BLaER1 treated with 17β-estradiol and CSF1 and Interleukin-3, amounts not matched to agents 10 nM and 100 nM (cell line): ENCODE results near the gene TENM4.

Experiments
- H3K27ac ChIP-seq, 11 experiments: shearing (Covaris generic); formaldehyde crosslinking; 2 replicates each; pipeline ENCODE4 v1.8.1; 2022
- H3K27me3 ChIP-seq, 11 experiments: shearing (Covaris generic); formaldehyde crosslinking; 2 replicates each; pipeline ENCODE4 v1.8.1; 2022
- H3K36me3 ChIP-seq, 11 experiments: shearing (Covaris generic); formaldehyde crosslinking; 2 replicates each; pipeline ENCODE4 v1.8.1; 2022
- H3K4me1 ChIP-seq, 10 experiments: shearing (Covaris generic); formaldehyde crosslinking; 2 replicates each; pipeline ENCODE4 v1.8.1; 2022
- H3K4me2 ChIP-seq, 11 experiments: shearing (Covaris generic); formaldehyde crosslinking; 2 replicates each; pipeline ENCODE4 v1.8.1; 2022
- H3K4me3 ChIP-seq, 10 experiments: shearing (Covaris generic); formaldehyde crosslinking; 2 replicates each; pipeline ENCODE4 v1.8.1; 2022
- H3K9ac ChIP-seq, 11 experiments: shearing (Covaris generic); formaldehyde crosslinking; 2 replicates each; pipeline ENCODE4 v1.8.1; 2022
- H3K9me3 ChIP-seq, 11 experiments: shearing (Covaris generic); formaldehyde crosslinking; replicated peaks in 1 of 11; 2 replicates each; pipeline ENCODE4 v1.8.1; 2022
- H4K20me1 ChIP-seq, 11 experiments: shearing (Covaris generic); formaldehyde crosslinking; 2 replicates each; pipeline ENCODE4 v1.8.1; 2022
- Cebpa-rat ChIP-seq, 11 experiments: shearing (Covaris generic); IDR thresholded peaks; 2 replicates each; pipeline ENCODE4 v1.8.1; 2022

The TENM4 gene

GRCh38 chr11:79336797-79337517 lies 103.9 kb downstream of the TENM4 start:
- Histone ChIP-seq H3K9ac (no peak overlapping the region), H3K4me3 (no peak overlapping the region), H3K27ac (no peak overlapping the region), H3K4me1 (peaks cover 2 to 13% (median 3%) of the 10 kb centered on the region in 10 experiments), H3K27me3 (peaks cover 0 to 2% (median 0%) of the 10 kb centered on the region in 11 experiments; a peak in 2 of 22 replicates), H3K9me3 (no peaks in the 10 kb centered on the region), H3K4me2 (no peak overlapping the region), H3K36me3 (no peaks in the 10 kb centered on the region), H4K20me1 (no peaks in the 10 kb centered on the region)
- TF ChIP-seq Cebpa-rat (IDR thresholded peaks at IDR 0.05), result no peak

GRCh38 chr11:79335681-79336080 lies 105.1 kb downstream of the TENM4 start:
- H4K20me1 ChIP-seq, result no peaks in the 10 kb centered on the region; a peak in 1 of 22 replicates

DNA sequence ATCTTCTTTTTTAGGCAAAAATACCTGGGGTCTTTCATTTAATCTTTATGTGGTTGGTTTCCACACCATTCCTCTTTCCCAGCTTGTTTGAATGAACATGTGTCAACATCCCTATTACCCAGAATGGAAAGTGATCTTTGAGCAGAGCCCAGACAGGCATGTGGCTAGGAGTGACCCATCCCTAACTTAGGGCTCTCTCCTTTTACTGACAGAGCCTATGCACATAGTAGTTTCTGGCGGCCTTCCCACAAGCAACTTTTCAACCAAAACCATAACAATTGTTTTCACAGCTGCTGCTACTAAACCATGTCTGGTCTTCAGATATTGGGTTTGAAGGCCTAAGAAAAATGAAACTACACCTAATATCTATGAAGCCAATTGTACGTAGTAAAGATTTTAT lies 107.5 kb downstream of the TENM4 start:
- no peak for TF ChIP-seq Cebpa-rat (IDR thresholded peaks at IDR 0.05)
- H3K27me3 ChIP-seq, result no peaks in the 10 kb centered on the region
- no peak overlapping the region for H3K4me2 ChIP-seq

More at GRCh38 chr11:79335681-79336080, 105.1 kb downstream of the TENM4 start:
- no peak overlapping the region for H3K27ac ChIP-seq
- H3K9ac ChIP-seq, result no peak overlapping the region
- H3K36me3 ChIP-seq, result no peaks in the 10 kb centered on the region
- H3K4me1 ChIP-seq, result peaks cover 0 to 8% (median 0%) of the 10 kb centered on the region in 10 experiments; a peak in 2 of 20 replicates
- H3K4me3 ChIP-seq, result no peak overlapping the region
- TF ChIP-seq Cebpa-rat (IDR thresholded peaks at IDR 0.05), result no peak
- no peaks in the 10 kb centered on the region for H3K9me3 ChIP-seq
- no peaks in the 10 kb centered on the region; a peak in 2 of 22 replicates for H3K27me3 ChIP-seq
- no peak overlapping the region for H3K4me2 ChIP-seq

GRCh38 chr11:79332017-79332416 lies 108.8 kb downstream of the TENM4 start:
- H3K27me3 ChIP-seq, result no peaks in the 10 kb centered on the region
- H3K9ac ChIP-seq, result no peak overlapping the region
- no peak overlapping the region for H3K4me2 ChIP-seq
- no peak for TF ChIP-seq Cebpa-rat (IDR thresholded peaks at IDR 0.05)
- H3K9me3 ChIP-seq, result no peaks in the 10 kb centered on the region
- H4K20me1 ChIP-seq, result no peaks in the 10 kb centered on the region; a peak in 1 of 22 replicates
- H3K36me3 ChIP-seq, result no peaks in the 10 kb centered on the region
- peaks cover 0 to 8% (median 0%) of the 10 kb centered on the region in 10 experiments; a peak in 2 of 20 replicates for H3K4me1 ChIP-seq
- H3K4me3 ChIP-seq, result no peak overlapping the region
- H3K27ac ChIP-seq, result no peak overlapping the region

More for the DNA sequence above, 107.5 kb downstream of the TENM4 start:
- Histone ChIP-seq H3K4me1 (peaks cover 0 to 8% (median 0%) of the 10 kb centered on the region in 10 experiments; a peak in 2 of 20 replicates), H3K4me3 (no peak overlapping the region), H4K20me1 (no peaks in the 10 kb centered on the region; a peak in 1 of 22 replicates), H3K36me3 (no peaks in the 10 kb centered on the region), H3K9ac (no peak overlapping the region), H3K27ac (no peak overlapping the region), H3K9me3 (no peaks in the 10 kb centered on the region)

DNA sequence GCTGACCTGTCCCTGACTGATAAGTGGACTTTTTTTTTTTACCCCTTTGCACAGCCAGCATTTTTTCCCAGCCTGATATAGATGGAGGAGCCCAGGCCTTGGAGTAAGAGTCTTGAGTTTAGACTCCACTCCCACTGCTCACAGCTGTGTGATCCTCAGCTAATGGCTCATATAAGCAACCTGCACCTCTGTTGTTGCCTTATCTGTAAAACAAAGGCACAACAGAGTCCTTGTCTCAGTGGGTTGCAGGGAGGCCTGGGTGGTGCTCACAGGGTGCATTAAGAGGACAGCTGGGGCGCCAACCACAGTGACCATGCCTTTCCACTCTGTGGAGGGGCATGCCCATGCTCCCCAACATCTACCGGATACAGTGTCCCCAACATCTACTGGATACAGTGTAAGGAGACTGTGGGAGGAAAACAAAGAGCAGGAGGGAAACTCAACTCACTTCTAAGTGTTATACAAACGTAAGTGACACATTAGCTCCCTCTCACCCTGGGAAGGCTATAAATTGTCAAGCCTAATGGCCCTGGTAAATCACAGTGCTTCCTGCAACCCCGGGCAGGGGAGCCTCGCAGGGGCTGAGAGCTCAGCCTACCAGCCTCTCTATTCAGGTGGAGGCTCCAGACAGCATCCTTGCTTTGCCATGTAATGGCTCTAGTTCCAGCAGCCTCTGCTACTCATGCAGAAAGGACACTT lies 109.5 kb downstream of the TENM4 start:
- H4K20me1 ChIP-seq, result no peaks in the 10 kb centered on the region; a peak in 2 of 22 replicates
- no peak overlapping the region for H3K9ac ChIP-seq
- no peak for TF ChIP-seq Cebpa-rat (IDR thresholded peaks at IDR 0.05)
- H3K4me2 ChIP-seq, result no peak overlapping the region
- no peak overlapping the region for H3K4me3 ChIP-seq
- peaks cover 0 to 8% (median 0%) of the 10 kb centered on the region in 10 experiments; a peak in 2 of 20 replicates for H3K4me1 ChIP-seq
- no peak overlapping the region for H3K27ac ChIP-seq
- H3K36me3 ChIP-seq, result no peaks in the 10 kb centered on the region
- H3K27me3 ChIP-seq, result no peaks in the 10 kb centered on the region
- no peaks in the 10 kb centered on the region for H3K9me3 ChIP-seq

- no peak overlapping the region for H3K4me3 ChIP-seq
- H4K20me1 ChIP-seq, result no peaks in the 10 kb centered on the region; a peak in 2 of 22 replicates
- H3K27ac ChIP-seq, result no peak overlapping the region
- peaks cover 0 to 2% (median 0%) of the 10 kb centered on the region in 10 experiments; a peak in 2 of 20 replicates for H3K4me1 ChIP-seq
- no peaks in the 10 kb centered on the region for H3K27me3 ChIP-seq
- no peaks in the 10 kb centered on the region; a peak in 1 of 22 replicates for H3K9me3 ChIP-seq
- no peak overlapping the region for H3K4me2 ChIP-seq
- H3K9ac ChIP-seq, result no peak overlapping the region
- H3K36me3 ChIP-seq, result no peaks in the 10 kb centered on the region
- TF ChIP-seq Cebpa-rat (IDR thresholded peaks at IDR 0.05), result no peak
Measured at GRCh38 chr11:79330651-79331050, 110.2 kb downstream of the TENM4 start.

GRCh38 chr11:79329561-79329960 lies 111.3 kb downstream of the TENM4 start:
- no peaks in the 10 kb centered on the region; a peak in 2 of 22 replicates for H4K20me1 ChIP-seq
- TF ChIP-seq Cebpa-rat (IDR thresholded peaks at IDR 0.05), result no peak

DNA sequence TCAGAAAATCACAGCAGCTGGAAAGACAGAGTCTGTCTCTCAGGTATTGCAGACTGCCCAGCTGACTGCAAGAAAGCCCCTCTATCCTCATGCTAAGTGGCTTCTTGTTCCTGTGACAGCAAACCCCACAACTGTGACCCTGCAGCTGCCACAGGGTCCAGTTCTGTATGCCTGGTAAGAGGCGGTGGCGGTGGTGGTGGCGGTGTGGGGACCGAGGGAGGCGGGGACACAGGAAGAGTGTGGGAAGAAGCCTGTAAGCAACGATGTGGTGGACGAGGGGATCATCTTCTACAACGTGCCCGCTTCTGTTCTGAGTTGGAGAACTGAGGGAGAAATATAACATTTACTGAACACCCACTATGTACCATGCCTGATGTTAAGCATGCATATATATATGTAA lies 112.4 kb downstream of the TENM4 start:
- Histone ChIP-seq H3K36me3 (no peaks in the 10 kb centered on the region), H3K4me1 (no peaks in the 10 kb centered on the region), H3K9ac (no peak overlapping the region), H3K9me3 (no peaks in the 10 kb centered on the region; a peak in 1 of 22 replicates), H4K20me1 (no peaks in the 10 kb centered on the region; a peak in 2 of 22 replicates), H3K27ac (no peak overlapping the region), H3K4me2 (no peak overlapping the region), H3K27me3 (no peaks in the 10 kb centered on the region), H3K4me3 (no peak overlapping the region)
- TF ChIP-seq Cebpa-rat (IDR thresholded peaks at IDR 0.05), result no peak

More at GRCh38 chr11:79329561-79329960, 111.3 kb downstream of the TENM4 start:
- no peaks in the 10 kb centered on the region for H3K4me1 ChIP-seq
- no peaks in the 10 kb centered on the region; a peak in 1 of 22 replicates for H3K9me3 ChIP-seq
- no peaks in the 10 kb centered on the region for H3K36me3 ChIP-seq
- no peaks in the 10 kb centered on the region for H3K27me3 ChIP-seq
- no peak overlapping the region for H3K4me2 ChIP-seq
- H3K4me3 ChIP-seq, result no peak overlapping the region
- H3K27ac ChIP-seq, result no peak overlapping the region
- no peak overlapping the region for H3K9ac ChIP-seq

GRCh38 chr11:79325851-79326250 lies 115.0 kb downstream of the TENM4 start:
- Histone ChIP-seq H3K4me3 (no peak overlapping the region), H3K9me3 (no peaks in the 10 kb centered on the region; a peak in 1 of 22 replicates), H3K9ac (no peak overlapping the region), H4K20me1 (no peaks in the 10 kb centered on the region; a peak in 2 of 22 replicates), H3K36me3 (no peaks in the 10 kb centered on the region), H3K27me3 (no peaks in the 10 kb centered on the region), H3K4me1 (peaks cover 0 to 13% (median 4%) of the 10 kb centered on the region in 10 experiments; a peak in 5 of 20 replicates), H3K27ac (no peak overlapping the region), H3K4me2 (no peak overlapping the region)
- no peak for TF ChIP-seq Cebpa-rat (IDR thresholded peaks at IDR 0.05)
